Pericardium fibroblast (primary cell): ENCODE results near the gene GKAP1. TPM values are rescaled to one million over a fixed set of nuclear protein-coding genes. Genes with fewer than 3 reads are reported as not detected.

Experiments used
- total RNA-seq: library from RNA; depleted of rRNA; stranded (reverse); fragments of >200 nt; gene quantifications from 2 replicates; pipeline ENCODE4 v1.2.3, GENCODE V29; 2015

GKAP1 gene
- 0.12 and 2.9 TPM in 2 replicates for total RNA-seq

DNA sequence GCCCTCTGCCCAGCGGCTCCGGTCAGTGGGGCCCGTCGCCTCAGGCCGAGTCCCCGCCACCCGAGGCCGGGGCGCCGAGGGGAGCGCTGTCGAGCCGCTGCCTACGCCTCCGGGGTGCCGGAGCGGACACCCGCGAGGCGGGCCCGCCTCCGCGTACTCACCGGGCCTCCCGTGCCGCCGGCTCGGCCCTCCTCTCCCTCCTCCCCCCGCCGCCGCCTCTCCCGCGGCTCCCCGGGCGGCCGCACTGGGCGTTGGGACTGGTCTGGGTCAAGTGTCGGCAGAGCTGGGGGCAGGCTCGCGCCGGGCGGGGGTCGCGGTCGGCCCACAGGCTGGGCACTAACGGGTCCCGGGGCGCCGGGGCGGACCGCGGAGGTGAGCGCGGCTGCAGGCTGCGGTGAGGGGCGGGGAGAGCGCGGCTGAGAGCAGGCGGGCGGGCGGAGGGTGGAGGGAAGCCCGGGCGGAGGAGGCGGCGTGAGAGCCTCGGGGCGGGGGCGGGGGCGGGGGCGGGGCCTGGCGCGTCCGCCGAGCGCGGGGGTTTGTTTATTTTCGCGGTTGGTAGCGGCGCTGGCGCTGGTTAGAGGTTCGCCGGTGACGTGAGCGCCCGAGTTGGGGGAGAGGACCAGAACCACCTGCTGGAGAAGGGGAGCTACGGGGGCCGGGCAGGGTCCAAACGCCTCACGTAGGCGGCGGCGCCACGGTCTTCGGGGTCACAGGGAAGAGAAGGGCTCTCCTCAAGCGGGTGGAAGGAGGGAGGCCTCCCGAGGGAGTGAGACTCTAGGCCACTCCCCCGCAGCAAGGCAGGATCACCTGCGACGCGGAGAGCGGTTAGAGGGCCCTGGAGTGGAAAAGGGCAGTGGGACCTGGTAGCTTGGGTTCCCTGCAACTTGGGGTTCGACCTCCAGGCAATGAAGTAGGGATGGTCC is at the start of gene GKAP1:
Gene GKAP1, minus strand, starts transcription at position 414 of the 923 bp plus-strand sequence. CDS start 11,252 bp downstream, outside the sequence.

DNA sequence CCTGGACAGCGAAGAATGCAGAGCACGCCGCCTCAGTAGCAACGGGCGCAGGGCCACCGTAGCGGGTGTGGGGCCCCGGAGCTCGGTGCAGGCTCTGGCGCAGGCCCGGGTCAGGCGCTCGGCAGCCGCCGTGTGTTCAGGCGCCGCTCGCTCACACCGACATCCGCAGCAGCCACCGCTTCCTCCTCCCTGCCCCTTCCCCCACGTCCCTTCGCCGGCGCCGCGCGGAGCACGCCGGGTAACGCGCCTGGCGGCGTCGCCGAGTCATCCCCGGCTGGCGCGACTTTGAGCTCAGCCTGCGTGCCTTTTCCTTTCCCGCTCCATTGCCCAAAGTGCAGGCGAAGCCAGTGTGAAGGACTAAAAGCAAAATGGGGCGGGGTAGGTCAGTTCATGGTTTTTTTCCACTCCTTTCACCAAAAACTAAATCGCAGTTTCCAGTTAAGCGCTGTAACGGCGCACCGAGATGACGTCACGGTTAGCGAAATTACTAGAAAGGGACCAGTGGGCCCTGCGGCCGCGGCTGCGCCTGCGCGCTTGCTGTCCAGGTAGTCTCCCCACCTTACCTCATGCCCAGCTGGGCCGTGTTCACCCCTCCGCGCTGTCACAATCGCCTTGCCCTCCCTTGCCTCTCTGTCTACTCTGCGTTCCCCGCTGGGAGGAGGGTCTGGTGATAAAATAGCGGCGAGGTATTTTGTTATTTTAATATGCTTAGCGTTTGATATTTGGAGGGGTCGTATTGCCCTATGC is 109.6 kb downstream of the GKAP1 start, which contains the start of gene UBQLN1:
Gene UBQLN1, minus strand, starts transcription at position 191 of the 747 bp plus-strand sequence. CDS start 279 bp downstream, outside the sequence.

Other genes starting within 250 kb of the GKAP1 start
- 0.47 and 1.1 TPM in 2 replicates for gene IDNK, start 194.6 kb downstream of the GKAP1 start, total RNA-seq
- 59.3 and 66.5 TPM in 2 replicates for gene UBQLN1, start 109.8 kb downstream of the GKAP1 start, total RNA-seq
- gene KIF27, start 103.7 kb upstream of the GKAP1 start, total RNA-seq: 1.8 and 4.9 TPM in 2 replicates
- gene HNRNPK, start 162.4 kb upstream of the GKAP1 start, total RNA-seq: 423 and 456 TPM in 2 replicates
- gene RMI1, start 163.0 kb upstream of the GKAP1 start, total RNA-seq: 1.6 and 5.7 TPM in 2 replicates